ENCODE results near the gene NAA80.

- TF ChIP-seq, protein P1, sequence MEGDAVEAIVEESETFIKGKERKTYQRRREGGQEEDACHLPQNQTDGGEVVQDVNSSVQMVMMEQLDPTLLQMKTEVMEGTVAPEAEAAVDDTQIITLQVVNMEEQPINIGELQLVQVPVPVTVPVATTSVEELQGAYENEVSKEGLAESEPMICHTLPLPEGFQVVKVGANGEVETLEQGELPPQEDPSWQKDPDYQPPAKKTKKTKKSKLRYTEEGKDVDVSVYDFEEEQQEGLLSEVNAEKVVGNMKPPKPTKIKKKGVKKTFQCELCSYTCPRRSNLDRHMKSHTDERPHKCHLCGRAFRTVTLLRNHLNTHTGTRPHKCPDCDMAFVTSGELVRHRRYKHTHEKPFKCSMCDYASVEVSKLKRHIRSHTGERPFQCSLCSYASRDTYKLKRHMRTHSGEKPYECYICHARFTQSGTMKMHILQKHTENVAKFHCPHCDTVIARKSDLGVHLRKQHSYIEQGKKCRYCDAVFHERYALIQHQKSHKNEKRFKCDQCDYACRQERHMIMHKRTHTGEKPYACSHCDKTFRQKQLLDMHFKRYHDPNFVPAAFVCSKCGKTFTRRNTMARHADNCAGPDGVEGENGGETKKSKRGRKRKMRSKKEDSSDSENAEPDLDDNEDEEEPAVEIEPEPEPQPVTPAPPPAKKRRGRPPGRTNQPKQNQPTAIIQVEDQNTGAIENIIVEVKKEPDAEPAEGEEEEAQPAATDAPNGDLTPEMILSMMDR (conservative IDR thresholded peaks at IDR 0.05): no peak
- TF ChIP-seq EZH2 (IDR thresholded peaks at IDR 0.05; ENCODE audit: low read depth): no peak
These were observed 33.2 kb downstream of the NAA80 start for GRCh38 chr3:50266017-50266416.

Measured in PC-9 (cell line).